GM19035 (cell line): ENCODE data around the gene AUTS2.

Experiments
- ATAC-seq: cut with Tn5 transposase; IDR thresholded peaks from one replicate; pipeline ENCODE4 v1.9.1; 2021; ENCODE audit not compliant: unreplicated experiment

The AUTS2 gene

GRCh38 chr7:70693321-70693685 lies 1095.0 kb downstream of the AUTS2 start:
- no peak for ATAC-seq

GRCh38 chr7:70693686-70694433 lies 1095.6 kb downstream of the AUTS2 start:
- ATAC-seq = peak; percentile 67

- ATAC-seq = peak; percentile 43
These were observed 1096.2 kb downstream of the AUTS2 start for GRCh38 chr7:70694434-70694970.

GRCh38 chr7:70694971-70695794 lies 1096.9 kb downstream of the AUTS2 start:
- no peak for ATAC-seq

- ATAC-seq = no peak
These were observed 1097.5 kb downstream of the AUTS2 start for GRCh38 chr7:70695795-70696083.

GRCh38 chr7:70696201-70696754 lies 1098.0 kb downstream of the AUTS2 start:
- ATAC-seq = no peak

- no peak for ATAC-seq
These were observed 1100.1 kb downstream of the AUTS2 start for GRCh38 chr7:70698219-70698832.

- no peak for ATAC-seq
These were observed 1101.0 kb downstream of the AUTS2 start for GRCh38 chr7:70699271-70699670.

GRCh38 chr7:70700055-70700940 lies 1102.0 kb downstream of the AUTS2 start:
- ATAC-seq = no peak

- ATAC-seq = no peak
These were observed 1102.7 kb downstream of the AUTS2 start for GRCh38 chr7:70700941-70701425.

GRCh38 chr7:70701477-70701876 lies 1103.2 kb downstream of the AUTS2 start:
- no peak for ATAC-seq

GRCh38 chr7:70701991-70702390 lies 1103.7 kb downstream of the AUTS2 start:
- ATAC-seq = no peak

GRCh38 chr7:70703785-70704184 lies 1105.5 kb downstream of the AUTS2 start:
- no peak for ATAC-seq

GRCh38 chr7:70704831-70705346 lies 1106.6 kb downstream of the AUTS2 start:
- no peak for ATAC-seq

GRCh38 chr7:70706204-70706603 lies 1107.9 kb downstream of the AUTS2 start:
- ATAC-seq = no peak

- ATAC-seq = no peak
These were observed 1108.4 kb downstream of the AUTS2 start for GRCh38 chr7:70706698-70707097.

GRCh38 chr7:70707823-70708243 lies 1109.6 kb downstream of the AUTS2 start:
- ATAC-seq = no peak

- no peak for ATAC-seq
These were observed 1111.8 kb downstream of the AUTS2 start for GRCh38 chr7:70710011-70710480.

- no peak for ATAC-seq
These were observed 1112.4 kb downstream of the AUTS2 start for GRCh38 chr7:70710651-70711050.

- ATAC-seq = no peak
These were observed 1113.2 kb downstream of the AUTS2 start for GRCh38 chr7:70711452-70711851.
